Measurements from ENCODE around the gene ADAM30.

DNA sequence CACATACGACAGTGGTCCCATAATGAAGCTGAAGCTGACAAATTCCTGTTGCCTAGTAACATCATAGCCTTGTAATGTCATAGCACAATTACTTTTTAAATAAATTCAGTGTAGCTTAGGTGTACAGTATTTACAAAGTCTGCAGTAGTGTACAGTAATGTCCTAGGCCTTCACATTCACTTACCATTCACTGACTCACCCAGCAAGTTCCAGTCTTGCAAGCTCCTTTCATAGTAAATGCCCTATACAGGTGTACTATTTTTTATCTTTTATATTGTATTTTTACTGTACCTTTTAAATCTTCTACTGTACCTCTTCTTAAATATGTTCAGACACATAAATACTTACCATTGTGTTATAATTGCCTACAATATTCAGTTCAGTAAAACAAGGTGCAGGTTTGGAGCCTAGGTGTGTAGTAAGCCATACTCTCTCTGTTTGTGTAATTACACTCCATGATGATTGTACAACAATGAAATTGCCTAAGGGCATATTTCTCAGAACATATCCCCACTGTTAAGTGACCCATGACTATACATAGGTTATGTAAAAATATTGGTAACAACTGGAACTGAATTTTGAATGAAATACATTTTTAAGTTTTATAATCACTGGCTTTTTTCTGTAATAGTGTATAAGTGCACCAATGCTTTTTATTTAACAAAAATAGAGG, 33.5 kb upstream of the ADAM30 start:
- TF ChIP-seq, protein P1, sequence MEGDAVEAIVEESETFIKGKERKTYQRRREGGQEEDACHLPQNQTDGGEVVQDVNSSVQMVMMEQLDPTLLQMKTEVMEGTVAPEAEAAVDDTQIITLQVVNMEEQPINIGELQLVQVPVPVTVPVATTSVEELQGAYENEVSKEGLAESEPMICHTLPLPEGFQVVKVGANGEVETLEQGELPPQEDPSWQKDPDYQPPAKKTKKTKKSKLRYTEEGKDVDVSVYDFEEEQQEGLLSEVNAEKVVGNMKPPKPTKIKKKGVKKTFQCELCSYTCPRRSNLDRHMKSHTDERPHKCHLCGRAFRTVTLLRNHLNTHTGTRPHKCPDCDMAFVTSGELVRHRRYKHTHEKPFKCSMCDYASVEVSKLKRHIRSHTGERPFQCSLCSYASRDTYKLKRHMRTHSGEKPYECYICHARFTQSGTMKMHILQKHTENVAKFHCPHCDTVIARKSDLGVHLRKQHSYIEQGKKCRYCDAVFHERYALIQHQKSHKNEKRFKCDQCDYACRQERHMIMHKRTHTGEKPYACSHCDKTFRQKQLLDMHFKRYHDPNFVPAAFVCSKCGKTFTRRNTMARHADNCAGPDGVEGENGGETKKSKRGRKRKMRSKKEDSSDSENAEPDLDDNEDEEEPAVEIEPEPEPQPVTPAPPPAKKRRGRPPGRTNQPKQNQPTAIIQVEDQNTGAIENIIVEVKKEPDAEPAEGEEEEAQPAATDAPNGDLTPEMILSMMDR (IDR thresholded peaks at IDR 0.05; ENCODE audit: insufficient read depth, low read length, poor library complexity, severe bottlenecking) = no peak
- no peak for TF ChIP-seq EZH2phosphoT487 (conservative IDR thresholded peaks at IDR 0.05; ENCODE audit: low read length)

Data from SU-DHL-6 (cell line).